NCI-H2029 (cell line): ENCODE results near the gene TFB1M.
"Not testable (repeated sequence)": the region's sequence is repeated elsewhere in the genome, so short reads cannot be mapped to it uniquely, and the experiment has no call there.

Experiments used
- DNase-seq: peaks from one replicate; lab custom pipeline; 2025; lab: John Stamatoyannopoulos, UW

Gene TFB1M

DNA sequence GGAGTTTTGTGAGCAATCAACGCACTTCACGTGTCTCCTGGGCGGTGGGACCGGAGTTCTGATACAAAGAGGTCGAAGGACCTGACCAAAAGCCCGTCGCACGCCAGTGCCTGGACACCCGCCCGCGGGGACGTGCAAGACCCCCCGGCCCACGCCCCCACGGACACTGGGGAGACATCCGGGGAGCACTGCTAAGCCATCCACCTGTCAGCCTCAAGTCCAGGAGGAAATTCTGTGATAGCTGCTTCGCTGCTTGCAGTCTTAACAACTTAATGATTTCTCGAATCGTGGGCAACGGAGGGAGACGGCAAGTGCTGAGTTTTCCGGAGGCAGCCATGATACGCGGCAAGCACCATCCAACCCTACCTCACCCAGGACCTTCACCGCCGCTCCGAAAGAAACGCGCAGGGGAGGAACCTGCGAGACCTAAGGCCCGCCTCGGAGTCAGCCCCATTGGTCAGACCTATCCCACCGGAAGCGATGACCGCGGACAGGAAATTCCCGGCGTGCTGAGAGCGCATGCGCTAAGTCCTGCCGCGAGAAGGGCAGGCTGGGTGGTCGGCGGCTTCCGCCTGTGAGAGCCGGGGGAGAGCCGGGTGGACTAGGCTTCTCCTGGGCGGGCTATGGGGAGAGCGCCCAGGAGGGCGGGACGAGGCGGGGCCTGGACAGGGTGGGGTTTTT, at the start of gene TFB1M:
TSS of gene TFB1M (minus strand) at position 393 of the 681 bp plus-strand sequence. CDS start at position 337, 56 bp downstream.
- DNase-seq = peak; percentile 99

DNA sequence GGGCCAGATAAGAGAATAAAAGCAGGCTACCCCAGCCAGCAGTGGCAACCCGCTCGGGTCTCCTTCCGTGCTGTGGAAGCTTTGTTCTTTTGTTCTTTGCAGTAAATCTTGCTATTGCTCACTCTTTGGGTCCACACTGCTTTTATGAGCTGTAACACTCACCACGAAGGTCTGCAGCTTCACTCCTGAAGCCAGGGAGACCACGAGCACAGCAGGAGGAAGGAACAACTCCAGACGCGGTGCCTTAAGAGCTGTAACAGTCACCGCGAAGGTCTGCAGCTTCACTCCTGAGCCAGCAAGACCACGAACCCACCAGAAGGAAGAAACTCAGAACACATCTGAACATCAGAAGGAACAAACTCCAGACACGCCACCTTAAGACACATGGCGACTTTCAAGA, 49.7 kb upstream of the TFB1M start:
- not testable (repeated sequence) for DNase-seq

DNA sequence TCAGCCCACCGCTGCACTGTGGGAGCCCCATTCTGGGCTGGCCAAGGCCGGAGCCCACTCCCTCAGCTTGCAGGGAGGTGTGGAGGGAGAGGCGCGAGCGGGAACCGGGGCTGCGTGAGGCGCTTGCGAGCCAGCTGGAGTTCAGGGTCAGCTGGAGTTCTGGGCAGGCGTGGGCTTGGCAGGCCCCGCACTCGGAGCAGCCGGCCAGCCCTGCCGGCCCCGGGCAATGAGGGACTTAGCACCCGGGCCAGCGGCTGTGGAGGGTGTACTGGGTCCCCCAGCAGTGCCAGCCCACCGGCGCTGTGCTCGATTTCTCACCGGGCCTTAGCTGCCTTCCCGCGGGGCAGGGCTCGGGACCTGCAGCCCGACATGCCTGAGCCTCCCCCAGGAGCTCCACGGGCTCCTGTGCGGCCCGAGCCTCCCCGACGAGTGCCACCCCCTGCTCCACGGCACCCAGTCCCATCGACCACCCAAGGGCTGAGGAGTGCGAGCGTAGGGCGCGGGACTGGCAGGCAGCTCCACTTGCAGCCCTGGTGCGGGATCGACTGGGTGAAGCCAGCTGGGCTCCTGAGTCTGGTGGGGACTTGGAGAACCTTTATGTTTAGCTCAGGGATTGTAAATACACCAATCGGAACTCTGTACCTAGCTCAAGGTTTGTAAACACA, 48.8 kb upstream of the TFB1M start:
- not testable (repeated sequence) for DNase-seq

DNA sequence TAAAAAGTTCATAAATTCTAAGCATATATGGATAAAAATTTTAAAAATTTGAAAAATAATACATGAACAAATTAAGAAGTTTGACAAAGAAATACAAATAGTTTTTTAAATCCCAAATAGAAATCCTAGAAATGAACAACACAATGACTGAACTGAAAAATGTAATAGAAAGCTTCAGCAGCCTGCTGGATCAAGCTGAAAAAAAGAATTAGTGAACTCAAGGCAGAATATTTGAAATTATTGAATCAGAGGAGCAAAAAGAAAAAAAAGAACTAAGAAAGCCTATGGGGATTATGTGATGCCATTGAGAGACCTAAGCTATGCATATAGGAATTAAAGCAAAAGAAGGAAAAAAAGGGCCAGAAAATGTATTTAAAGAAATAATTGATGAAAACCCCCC, 39.9 kb upstream of the TFB1M start:
- DNase-seq = no peak

DNA sequence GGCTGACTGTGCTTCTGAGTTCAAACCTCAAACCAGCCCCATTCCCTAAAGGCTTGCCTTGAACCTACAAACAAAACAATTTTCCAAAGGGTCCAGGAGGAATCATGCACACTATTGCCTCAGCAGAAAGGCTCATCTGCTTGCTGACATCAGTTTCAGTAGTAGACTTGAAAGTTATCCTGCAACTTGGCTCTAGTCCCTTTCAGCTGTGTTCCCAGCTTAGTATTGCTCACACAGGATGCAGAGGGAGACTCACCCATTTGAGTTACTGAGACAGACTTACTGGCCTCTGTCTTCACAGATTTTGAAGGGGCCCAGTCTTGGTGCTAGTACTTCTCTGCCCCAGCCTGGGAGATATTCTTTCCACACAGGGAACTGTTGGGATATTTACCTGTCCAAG, 38.5 kb upstream of the TFB1M start:
- DNase-seq = no peak

DNA sequence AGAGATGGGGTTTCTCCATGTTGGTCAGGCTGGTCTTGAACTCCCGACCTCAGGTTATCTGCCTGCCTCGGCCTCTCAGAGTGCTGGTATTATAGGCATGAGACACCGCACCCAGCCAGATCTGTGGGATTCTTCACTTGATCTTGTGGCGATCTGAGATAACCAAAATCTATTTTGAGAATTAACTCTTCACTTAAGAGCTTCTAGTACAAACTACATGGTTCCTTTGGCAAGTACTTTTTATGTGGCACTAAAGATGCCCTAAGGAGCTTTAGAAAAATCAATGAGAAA, 37.8 kb upstream of the TFB1M start:
- no peak for DNase-seq

DNA sequence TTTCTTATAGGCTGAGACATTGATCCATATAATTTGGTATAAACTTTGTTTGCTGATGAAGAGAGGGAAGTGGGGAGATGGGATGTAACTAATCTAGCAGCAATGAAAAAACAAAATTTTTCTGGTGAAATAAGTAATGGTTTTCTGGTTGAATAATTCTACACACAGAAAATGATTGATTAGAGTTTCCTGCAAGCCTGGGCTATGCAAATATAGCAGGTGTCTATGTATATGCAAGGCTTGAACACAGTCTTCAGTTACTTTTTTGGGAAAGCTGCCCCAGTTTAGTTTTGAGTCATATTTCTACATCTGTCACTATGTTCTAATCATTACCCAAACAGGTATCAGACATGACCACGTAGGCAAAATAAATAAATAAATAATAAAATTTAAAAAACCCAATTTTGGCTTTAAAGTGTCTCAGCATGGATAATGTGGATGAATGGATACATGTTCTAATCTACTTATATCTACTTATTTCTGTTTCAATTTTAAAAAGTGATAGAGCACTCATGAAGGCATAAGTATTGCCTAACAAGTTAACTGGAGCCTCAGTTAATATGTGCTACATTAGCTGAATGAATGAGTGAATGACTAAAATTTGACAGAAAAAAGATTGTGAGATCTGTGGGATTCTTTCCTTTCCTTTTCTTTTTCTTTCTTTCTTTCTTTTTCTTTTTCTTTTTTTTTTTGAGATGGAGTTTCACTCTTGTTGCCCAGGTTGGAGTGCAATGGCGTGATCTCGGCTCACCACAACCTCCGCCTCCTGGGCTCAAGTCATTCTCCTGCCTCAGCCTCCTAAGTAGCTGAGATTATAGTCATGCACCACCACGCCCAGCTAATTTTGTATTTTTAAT, 37.2 kb upstream of the TFB1M start:
- DNase-seq = no peak

DNA sequence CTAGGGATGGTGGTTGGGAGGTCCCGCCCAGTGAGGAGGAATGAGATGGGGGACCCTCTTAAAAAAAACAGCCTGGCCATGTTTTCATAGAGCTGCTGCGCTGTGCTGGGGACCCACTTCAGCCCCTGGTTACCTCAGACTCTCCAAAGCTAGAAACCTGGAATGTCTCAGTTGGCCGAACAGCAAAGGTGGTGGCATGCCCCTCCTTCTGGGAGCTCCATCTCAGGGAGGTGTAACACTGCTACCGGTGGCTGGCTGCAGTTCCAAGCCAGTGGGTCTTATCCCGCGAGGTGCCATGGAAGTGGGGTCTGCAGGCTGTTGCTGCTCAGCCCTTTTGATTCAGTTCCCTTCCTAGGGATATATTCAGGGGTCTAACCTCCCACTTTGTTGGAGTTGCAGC, 35.7 kb upstream of the TFB1M start:
- DNase-seq = no peak

DNA sequence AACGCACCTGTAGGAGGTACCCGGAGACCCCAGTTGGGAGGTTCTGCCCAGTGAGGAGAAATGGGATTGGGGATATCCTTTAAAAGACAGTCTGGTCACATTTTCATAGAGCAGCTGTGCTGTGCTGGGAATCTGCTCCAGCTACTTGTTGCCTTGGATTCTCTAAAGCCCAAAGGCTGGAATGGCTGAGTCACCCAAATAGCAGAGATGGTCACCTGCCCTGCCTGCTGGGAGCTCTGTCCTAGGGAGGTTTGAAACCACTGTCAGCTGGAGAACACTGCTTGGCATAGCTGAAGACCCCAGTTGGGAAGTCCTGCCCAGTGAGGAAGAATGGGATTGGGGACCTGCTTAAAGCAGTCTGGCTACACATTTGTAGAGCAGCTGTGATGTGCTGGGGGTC, 34.8 kb upstream of the TFB1M start:
- DNase-seq = no peak

DNA sequence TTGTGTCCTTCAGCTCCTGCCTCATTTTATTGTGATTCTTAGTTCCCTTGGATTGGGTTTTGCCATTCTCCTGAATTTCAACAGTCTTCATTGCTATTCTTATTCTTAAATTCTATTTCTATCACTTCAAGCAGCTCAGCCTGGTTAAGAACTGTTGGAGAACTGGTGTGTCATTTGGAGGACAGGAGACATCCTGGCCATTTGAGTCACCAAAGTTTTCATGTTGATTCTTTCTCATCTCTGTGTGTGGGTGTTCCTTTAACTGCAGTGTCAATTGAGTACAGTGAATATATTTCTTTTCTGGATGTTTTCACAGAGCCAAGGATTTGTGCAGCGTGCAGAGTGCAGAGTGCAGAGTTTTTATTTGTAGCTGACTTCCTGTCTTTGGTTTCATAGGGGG, 33.5 kb upstream of the TFB1M start:
- DNase-seq = no peak

DNA sequence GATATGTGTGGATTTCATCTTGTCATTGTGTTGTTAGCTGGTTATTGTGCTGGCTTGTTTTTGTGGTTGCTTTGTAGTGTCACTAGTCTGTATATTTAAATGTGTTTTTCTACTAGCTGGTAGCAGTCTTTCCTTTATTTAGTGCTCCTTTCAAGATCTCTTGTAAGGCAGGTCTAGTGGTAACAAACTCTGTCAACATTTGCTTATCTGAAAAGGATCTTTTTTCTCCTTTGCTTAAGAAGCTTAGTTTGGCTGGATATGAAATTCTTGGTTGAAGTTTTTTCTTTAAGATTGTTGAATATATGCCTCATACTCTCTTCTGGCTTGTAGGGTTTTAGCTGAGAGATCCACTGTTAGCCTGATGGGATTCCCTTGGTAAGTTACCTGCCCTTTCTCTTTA, 32.7 kb upstream of the TFB1M start:
- no peak for DNase-seq

DNA sequence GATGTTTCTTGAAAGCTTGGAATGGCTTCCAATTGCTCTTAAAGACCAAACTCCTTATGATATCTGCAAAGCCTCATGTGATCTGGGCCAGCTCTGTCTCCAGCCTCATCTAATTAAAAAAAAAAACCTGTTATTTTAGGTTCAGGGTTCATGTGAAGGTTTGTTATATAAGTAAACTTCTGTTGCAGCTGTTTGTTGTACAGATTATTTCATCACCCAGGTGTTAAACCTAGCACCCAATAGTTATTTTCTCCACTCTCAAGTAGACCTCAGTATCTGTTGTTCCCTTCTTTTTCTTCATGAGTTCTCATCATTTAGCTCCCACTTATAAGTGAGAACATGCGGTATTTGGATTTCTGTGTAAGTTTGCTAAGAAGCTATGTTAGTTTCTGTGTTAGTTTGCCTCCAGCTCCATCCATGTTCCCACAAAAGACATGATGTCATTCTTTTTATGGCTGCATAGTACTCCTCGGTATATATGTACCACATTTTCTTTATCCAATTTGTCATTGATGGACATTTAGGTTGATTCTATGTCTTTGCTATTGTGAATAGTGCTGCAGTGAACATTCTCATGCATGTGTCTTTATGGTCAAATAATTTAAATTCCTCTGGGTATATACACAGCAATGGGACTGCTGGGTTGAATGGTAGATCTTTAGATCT, 30.2 kb upstream of the TFB1M start:
- DNase-seq = no peak

DNA sequence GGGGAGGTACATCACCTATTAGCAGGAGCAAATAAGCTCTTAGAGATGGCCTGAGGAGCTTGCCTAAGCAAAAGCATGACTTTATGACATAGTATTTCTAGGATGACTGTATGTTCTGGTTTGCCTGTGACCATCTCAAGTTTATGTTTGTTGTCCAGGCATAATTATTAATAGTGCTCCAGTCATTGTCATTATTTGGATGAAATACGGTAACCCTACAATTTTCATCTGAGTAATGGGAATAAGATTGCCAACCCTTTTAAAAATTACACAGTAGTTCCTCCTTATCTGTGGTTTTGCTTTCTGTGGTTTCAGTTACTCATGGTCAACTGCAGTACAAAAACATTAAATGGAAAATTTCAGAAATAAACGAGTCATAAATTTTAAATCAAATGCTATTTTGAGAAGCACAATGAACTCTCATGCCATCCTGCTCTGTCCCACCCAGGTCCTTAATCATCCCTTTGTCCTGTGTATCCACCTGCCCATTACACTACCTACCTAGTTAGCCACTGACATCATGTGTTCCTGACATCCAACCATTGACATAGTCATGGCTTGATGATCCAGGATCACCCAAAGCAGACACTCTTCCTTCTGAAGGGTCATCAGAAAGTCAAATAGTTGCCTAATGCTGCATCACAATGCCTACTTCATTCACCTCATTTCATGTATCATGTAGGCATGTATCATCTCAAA, 27.0 kb upstream of the TFB1M start:
- DNase-seq = peak; percentile 74

DNA sequence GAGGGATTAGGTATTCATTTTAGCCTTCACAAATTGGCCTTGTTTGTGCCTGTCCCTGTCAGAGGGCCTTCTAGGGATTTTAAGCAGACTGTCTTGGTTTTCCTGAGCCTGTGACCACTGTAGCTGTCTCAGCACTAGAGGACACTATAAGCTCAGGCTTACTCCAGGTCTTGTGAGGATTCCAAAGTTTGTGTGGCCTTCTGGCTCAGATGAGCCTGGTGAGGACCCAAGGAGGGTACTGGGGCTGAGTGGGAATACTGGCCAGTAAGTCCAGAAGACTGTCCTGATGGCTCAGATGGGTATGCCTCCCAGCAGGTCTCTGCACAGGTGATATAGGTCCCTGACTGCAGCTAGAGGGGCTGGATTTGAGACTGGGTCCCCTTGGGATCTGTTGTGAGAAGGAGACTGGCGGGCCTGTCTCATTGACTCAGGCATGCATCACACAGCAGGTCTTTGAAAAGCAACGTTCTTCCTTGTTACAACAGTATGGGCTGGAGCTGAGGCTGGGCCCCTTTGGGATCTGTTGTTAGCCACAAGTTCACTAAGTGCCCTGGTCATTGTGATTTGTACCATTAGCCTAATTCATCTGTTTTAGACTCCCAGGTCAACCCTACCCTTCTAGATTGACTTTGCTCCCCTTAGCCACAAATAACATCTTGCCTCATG, 26.3 kb upstream of the TFB1M start:
- DNase-seq = no peak

DNA sequence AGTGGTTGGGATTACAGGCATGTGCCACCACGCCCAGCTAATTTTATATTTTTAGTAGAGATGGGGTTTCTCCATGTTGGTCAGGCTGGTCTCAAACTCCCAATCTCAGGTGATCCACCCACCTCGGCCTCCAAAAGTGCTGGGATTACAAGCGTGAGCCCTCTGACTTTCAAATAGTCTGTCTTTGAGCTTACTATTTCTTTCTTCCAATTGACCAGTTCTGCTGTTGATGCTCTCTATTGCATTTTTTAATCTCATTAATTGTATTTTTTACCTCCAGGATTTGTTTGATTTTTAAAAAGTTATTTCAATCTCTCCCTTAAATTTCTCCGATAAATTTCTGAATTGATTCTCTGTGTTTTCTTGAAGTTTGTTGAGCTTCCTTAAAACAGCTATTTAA, 25.6 kb upstream of the TFB1M start:
- not testable (repeated sequence) for DNase-seq

DNA sequence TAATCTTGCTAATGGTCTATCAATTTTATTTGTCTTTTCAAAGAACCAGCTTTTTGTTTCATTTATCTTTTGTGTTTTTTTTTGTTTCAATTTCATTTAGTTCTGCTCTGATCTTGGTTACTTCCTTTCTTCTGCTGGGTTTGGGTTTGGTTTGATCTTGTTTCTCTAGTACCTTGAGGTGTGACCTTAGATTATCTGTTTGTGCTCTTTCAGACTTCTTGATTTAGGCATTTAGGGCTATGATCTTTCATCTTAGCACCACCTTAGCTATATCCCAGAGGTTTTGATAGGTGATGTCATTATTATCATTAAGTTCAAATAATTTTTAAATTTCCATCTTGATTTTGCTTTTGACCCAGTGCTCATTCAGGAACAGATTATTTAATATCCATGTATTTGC, 24.0 kb upstream of the TFB1M start:
- not testable (repeated sequence) for DNase-seq

DNA sequence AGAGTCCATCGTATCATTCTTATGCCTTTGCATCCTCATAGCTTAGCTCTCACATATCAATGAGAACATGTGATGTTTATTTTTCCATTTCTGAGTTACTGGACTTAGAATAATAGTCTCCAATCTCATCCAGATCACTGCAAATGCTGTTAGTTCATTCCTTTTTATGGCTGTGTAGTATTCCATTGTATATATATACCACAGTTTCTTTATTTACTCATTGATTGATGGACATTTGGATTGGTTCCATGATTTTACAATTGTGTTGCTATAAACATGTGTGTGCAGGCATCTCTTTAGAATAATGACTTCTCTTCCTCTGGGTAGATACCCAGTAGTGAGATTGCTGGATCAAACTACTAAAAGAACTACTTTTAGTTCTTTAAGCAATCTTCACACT, 21.0 kb upstream of the TFB1M start:
- no peak for DNase-seq

DNA sequence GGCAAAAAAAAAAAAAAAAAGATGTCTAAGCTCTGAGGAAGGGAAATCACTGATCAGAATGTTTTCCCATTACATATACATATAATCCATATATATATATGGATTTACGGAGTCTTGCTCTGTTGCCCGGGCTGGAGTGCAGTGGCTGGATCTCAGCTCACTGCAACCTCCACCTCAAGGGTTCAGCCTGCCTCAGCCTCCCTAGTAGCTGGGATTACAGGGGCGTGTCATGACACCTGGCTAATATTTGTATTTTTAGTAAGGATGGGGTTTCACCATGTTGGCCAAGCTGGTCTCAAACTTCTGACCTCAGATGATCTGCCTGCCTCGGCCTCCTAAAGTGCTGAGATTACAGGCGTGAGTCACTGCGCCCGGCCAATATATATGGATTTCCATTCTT, 19.8 kb upstream of the TFB1M start:
- DNase-seq = not testable (repeated sequence)

DNA sequence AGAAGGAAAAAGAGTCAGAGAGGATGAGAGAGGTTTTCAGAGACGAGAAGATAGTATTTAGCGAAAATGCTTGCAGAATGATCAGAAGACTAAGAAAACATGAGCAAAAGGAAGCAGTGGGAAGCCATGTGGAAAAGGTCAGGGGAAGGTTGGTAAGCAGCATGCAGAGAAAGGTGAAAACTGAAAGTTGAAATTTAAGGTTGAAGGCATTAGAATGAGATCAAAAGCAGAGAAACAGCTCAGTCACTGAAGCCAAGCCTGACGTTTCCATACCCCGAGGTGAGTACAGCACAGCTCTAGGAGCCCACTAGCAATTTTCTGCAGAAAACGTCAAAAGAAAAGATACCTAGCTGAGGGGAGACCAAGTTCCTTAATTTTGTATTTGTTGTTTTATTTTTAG, 19.1 kb upstream of the TFB1M start:
- DNase-seq = no peak

DNA sequence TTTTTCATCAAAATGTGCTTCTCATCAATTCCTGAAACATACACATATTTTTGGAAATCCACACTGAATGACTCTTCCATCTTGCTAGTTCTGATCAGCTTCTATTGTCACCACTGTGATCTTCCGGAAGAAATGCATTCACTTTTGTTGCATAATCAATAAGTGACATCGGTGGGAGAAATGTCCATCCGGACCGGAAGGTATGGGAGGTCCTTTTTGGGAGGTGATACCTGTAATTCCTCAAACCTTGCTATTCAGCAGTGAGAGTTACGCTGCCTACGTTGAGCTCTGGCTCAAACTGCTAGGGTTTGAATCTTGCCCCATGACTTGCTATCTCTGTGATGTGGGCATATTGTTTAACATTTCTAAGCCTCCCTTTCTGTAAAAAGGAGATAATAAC, 16.6 kb upstream of the TFB1M start:
- DNase-seq = no peak

DNA sequence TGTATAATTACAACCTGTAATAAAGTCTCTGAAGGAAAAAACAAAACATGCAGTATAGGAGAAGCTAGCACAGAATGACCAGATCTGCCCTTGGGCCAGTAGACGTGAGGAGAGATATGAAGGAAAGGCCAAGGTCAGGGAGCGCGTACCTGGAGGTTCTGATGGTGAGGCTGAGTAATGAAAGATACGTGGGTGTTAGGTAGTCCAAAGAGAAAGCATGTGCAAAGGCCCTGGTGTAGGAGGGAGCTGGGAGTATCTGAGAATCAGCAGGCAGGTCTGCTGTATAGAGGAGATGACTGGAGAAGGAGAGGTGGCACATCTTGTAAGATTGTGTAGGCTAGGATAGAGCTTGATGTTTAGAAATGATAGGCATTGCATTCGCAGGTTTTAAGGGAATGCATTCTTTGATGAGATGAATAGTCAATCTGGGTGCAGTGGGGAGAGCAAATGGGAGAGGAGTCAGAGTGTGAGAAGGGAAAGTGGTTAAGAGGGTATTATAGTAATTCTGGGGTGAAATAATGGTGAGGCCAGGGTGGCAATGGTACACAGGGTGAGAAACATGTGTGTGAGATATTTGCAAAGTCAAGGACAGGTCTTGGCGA, 15.9 kb upstream of the TFB1M start:
- no peak for DNase-seq
